Activated CD8-positive, alpha-beta memory T cell treated with anti-CD3 and anti-CD28 coated beads, Interleukin-2, amount 50 U/mL, for 24 hours (primary cell): ENCODE data around the gene PHKG1.
A peak's percentile ranks its signal among the peaks of the same experiment; 100 is the strongest.
"Not testable (repeated sequence)": the region's sequence is repeated elsewhere in the genome, so short reads cannot be mapped to it uniquely, and the experiment has no call there.

ENCODE experiments used
- DNase-seq: peaks from one replicate; pipeline ENCODE4 v3.0.0-alpha.2; 2020; ENCODE audit errors: extremely low read depth

The PHKG1 gene

DNA sequence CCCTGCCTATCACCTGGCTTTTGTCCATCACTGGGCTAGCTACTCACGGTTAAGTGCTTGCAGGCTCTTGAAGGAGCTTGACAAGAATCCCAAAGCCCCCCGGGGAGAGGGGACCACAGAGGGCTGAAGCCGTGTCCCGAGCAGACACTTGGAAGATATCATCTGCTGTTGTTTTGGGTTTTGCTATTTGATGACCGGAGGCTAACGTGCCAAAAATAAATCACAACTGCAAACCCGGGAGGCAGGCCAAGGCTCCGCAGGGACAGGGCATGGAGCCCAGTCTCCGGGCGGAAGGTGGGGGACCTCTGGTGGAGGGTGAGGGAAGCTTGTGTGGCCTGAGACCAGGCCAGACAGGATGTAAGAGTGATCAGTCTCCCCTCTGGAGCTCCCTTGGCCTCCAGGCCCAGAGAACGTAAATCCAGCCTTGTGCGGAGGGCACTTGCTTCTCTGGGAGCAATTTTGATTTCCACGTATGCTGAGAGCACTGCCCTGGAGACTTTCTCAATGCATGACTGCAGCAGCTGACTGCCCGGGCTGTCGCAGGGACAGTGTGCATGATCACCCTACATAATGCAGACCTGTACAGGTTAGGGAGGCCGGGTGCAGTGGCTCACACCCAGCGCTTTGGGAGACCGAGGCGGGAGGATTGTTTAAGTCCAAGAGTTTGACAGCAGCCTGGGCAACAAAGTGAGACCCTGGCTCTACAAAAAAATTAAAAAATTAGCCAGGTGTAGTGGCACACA, at the start of gene PHKG1:
Gene PHKG1 (minus strand): TSS at position 164 of the 743 bp plus-strand sequence. CDS start 4,011 bp downstream, outside the sequence.
- DNase-seq, result no peak

DNA sequence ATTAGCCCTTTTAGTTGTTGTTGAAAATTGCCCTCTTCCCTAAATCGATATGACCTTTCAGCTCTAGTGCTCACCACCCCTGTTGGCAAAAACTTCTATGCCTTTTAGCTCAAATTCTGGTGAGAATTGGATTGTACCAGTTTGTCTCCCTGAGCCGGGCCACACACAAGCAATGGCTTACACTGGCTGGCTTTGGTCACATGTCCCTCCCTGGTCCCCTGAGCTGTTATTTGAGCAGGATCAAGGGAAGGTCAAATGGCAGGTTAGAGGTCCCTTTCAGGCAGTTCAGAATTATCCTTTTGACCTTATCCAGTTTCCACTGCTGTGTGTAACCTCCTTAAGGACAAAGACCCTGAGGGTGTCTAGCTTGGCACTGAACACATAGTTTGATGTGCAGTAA, 38.3 kb upstream of the PHKG1 start:
- not testable (repeated sequence) for DNase-seq

DNA sequence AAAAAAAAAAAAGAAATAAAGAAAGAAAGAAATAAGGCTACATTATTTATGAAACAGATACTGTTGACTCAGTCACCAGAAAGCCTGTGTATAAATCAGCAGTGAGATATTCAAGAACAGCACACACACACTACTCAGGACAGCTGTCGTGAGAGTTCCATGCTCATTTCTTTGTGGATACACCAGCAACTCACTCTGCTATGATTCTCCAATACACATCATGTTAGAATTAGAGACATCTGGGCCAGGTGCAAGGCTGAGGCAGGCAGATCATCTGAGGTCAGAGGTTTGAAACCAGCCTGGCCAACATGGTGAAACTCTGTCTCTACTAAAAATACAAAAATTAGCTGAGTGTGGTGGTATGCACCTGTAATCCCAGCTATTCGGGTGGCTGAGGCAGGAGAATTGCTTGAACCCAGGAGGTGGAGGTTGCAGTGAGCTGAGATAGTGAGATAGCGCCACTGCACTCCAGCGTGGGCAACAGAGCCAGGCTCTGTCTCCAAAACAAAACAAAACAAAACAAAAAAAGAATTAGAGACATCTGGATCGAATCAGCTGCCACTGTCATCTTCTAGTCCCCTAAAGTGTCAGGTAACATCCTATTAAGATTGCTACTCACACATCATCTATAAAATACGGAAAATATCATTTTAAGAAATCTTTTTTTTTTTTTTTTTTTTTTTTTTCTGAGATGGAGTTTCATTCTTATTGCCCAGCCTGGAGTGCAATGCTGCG, 34.7 kb upstream of the PHKG1 start:
- DNase-seq, result no peak

DNA sequence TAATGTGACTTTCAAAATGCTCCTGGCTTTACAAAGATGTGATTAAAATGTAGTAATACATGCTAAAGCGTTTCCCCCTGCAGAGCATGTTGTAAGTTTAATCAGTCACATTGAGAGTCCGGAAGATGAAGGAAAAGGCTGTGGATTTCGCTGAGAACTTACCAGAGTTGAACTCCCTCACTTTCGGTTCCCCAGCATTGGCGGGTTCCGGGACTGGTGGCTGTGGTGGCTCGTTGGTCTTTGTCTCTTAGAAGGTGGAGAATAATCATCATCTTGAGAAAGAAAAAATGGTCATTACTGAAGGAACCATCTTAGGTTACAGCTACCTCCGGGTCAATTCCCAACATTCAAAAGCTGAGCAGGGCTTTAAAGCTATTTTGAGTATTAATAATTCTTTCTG, 33.1 kb upstream of the PHKG1 start:
- no peak for DNase-seq

DNA sequence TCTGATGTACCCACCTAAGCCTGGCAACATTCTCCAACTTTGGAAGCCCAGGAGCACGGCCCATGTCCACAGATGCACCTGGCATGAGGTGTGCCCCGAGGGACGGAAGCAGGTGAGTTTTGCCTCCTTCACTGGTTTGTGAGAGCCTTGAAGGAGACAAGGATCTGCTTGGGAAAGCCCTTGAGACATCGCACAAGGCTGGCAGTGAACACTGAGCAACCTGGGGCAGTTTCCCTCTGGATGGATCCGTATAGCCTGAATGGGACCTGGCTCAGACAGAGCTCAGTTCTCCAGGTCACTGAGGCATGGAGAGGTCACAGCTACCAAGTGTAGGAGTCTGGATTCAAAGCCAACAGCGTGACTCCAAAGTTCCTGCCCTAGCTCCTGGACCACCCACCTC, 32.2 kb upstream of the PHKG1 start:
- no peak for DNase-seq

DNA sequence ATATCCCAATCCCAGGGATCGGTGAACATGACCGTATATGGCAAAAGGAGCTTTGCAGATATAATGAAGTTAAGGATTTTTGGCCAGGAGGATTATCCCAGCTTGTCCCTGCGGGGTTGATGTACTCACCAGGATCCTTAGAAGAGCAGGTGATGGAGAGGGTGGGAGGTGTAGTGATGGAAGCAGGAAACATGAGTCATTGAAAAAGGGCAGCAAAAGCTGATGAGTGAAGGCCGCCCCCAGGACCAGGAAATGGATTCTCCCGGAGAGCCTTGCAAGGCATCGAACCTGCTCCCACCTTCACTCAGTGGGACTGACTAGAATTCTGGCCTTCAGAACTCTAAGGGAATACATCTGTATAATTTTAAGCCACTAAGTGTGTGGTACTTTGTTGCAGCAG, 28.7 kb upstream of the PHKG1 start:
- DNase-seq, result no peak

DNA sequence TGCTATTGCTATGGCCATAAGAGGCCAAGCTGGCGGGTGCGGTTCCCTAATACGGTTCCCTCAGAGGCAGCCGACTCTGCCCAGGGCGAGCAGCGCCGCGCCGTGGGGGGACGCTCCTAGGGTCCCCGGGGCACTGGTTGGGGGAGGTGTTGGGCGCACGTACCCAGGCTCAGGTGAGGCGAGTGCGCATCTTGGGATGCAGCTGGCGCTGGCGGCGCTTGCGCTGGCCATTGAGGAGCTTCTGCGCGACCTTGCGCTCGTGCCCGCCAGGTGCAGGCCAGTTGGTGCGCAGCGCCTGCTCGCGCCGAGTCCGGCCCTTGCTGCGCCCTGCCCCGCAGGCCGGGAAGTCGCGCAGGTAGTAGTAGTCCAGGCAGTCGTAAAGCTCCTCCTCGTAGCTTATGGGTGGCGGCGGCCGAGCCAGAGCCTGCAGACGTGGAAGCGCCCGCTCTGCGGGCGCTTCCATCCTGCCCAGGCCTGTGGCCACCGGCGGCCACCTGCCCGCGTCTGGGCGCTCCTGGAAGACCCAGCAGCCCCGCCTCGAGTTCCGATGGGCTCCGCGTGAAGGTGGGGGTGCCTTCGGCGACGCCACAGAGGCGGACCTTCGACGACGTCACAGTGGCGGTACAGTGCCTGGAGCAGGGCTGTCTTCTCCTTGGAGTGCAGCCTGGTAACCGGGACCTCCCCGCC, 23.2 kb upstream of the PHKG1 start, which contains the start of gene NUPR2:
Gene NUPR2 (minus strand): TSS at position 566 of the 687 bp plus-strand sequence. CDS start 103 bp downstream, at position 463.
- no peak for DNase-seq

DNA sequence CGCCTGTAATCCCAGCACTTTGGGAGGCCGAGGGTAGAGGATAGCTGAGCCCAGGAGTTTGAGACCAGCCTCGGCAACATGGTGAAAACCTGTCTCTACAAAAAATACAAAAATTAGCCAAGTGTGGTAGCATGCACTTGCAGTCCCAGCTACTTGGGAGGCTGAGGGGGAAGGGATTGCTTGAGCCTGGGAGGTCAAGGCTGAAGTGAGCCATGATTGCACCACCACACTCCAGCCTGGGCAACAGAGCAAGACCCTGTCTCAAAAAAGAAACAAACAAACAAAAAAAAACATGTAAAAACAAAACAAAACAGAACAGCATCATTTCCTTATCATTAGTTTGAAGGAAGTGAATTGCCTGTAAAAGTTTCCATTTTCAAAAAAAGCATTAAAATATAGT, 19.5 kb upstream of the PHKG1 start:
- DNase-seq, result not testable (repeated sequence)

DNA sequence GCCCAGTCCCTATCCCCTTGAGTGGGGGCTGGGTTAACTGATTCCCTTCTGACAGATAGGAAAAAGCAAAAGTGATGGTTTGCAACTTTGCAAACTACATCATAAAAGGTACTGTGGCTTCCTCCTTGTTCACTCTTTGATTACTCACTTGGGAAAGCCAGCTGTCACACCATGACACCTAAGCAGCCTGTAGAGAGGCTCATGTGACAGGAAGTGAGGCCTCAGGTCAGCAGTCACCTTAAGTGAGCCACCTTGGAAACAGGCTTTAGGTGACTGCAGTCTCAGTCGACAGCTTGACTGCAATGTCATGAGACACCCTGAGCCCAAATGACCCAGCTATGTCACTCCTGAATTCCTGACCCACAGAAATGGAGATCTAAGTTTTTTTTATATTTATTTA, 17.9 kb upstream of the PHKG1 start:
- no peak for DNase-seq

DNA sequence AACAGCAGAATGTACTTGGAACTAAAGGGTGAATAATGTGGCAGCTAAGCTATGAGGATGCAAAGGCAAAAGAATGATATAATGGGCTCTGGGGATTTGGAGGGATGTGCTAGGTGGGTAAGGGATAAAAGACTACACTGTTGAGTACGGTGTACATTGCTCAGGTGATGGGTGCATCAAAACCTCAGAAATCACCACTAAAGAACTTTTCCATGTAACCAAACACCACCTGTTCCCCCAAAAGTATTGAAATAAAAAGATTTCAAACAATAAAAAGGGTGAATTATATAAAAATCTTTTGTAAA, 15.2 kb upstream of the PHKG1 start:
- DNase-seq, result no peak

DNA sequence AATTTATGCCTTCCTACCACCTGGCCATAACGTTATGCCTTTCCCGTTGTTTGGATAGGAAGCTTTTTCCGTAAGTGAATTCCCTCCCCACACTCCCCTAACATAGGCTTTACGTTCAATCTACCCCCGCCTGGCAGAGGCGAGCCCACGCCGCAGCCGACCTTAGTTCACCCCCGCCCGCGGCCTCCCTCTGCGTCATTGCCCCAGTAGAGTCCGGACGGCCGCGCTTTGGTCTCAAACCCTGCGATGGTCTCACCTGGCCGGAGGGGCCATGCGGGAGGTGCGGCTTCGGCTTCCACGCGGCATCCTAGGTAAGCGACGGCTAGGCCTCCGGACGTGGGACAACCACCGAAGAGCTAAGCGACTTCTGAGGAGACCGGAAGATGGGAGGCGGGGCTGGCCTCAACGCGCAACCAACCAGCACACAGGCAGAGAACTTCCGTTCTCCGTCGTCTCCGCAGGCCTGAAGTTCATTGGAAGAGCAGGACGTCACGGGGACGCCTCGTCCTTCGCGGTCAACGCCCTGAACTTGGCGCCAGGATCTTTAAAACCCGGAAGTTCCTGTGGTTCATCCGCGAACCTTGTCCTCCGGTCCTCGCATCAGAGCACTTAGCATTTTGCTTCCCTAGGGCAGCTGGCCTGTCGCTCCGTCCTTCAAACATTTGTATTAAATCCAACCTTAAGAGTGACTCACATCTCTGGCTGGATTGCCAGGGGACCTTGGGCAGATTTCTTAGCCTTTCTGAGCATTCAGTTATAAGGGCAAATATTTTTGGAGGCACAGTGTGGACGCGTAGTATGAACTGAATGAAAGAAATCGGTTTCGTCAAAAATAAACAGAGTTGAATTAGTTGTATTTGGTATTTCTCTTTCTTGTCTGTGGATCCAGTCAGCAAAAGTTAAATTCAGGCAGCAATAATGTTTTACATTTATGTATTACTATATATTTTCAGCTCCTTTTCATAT, 13.6 kb upstream of the PHKG1 start, which contains the start of gene CHCHD2:
Gene CHCHD2 (minus strand): TSS at position 369 of the 966 bp plus-strand sequence. CDS start 63 bp downstream, at position 306.
- peak; percentile 84 for DNase-seq

DNA sequence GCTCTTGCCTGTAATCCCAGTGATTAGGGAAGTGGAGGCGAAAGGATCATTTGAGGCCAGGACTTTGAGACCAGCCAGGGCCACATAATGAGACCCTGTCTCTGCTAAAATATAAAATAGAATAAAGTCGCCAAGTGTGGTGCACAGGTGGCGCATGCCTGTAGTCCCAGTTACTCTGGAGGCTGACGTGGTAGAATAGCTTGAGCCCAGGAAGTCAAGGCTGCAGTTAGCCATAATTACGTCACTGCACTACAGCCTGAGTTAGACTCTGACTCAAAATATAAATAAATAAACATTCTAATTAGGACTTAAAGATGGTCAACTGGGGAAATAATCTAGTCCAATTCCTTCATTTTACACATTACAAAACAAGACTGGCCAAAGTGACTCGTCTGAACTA, 12.8 kb upstream of the PHKG1 start:
- no peak for DNase-seq

DNA sequence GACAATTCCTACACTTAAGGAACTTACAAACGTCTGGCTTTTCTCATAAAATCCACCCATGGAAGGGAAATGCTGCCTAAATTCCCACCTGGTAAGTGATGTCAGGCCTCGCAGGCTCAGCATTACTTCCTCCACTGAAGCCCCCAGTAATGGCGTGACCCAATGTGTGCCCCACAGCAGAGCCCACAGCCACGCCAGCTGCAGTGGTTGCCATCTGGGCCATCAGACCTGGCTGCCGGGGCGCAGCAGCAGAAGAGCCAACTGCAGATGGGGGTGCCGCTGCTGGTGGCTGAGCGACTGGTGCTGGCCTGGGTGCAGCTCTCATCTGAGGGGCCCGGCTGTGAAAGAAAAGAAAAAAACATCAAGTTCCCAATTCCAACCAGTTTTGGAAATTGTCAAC, 11.4 kb upstream of the PHKG1 start:
- not testable (repeated sequence) for DNase-seq

DNA sequence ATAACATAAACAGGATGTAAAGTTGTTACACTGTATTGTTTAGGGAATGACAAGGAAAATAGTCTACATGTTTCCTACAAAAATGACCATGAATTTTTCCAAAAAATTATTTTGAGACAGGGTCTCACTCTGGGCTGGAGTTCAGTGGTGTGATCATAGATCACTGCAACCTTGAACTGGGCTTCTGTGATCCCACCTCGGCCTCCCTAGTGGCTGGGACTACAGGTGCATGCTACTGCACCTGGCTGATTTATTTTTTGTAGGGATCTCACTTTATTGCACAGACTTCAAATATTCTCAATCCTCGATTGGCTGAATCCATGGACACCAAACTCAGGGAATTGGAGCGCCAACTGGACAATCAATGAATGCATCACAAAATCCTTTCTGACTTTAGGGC, 6.9 kb upstream of the PHKG1 start:
- DNase-seq, result no peak

DNA sequence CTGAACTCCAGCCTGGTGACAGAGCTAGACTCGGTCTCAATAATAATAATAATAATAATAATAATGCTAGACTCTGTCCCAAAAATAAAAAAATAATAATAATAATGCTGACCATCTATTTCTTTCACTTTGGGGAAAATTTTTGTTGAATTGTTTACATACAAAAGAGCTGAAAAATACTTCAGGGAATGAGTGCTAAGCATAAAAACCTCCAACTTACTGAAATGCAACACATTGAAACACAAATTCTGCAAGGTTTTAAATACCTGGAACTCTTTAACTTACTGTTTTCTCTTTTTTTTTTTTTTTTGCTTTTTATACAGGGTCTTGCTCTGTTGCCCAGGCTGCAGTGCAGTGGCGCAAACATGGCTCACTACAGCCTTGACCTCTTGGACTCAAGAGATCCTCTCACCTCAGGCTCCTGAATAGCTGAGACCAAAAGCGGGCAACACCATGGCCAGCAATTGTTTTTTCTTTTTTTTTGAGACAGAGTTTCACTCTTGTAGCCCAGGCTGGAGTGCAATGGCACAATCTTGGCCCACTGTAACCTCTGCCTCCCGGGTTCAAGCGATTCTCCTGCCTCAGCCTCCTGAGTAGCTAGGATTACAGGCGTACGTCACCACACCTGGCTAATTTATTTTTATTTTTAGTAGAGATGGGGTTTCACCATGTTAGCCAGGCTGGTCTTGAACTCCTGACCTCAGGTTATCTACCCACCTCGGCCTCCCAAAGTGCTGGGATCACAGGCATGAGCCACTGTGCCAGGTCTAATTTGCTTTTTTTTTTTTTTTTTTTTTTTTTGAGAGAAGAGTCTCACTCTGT, 5.6 kb upstream of the PHKG1 start:
- not testable (repeated sequence) for DNase-seq

DNA sequence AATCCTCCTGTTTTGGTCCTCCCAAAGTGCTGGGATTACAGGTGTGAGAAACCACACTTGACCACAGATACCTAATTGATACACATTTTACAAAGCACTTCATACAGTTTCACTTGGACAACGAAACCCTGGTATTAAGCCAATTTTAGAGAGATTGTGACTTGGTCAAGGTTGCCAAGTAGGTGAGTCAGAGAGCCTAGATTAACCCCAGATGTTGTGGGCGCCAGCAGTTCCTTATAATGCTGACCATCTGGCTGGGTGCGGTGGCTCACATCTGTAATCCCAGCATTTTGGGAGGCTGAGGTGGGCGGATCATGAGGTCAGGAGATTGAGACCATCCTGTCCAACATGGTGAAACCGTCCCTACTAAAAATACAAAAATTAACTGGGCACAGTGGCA, 4.9 kb upstream of the PHKG1 start:
- no peak for DNase-seq

DNA sequence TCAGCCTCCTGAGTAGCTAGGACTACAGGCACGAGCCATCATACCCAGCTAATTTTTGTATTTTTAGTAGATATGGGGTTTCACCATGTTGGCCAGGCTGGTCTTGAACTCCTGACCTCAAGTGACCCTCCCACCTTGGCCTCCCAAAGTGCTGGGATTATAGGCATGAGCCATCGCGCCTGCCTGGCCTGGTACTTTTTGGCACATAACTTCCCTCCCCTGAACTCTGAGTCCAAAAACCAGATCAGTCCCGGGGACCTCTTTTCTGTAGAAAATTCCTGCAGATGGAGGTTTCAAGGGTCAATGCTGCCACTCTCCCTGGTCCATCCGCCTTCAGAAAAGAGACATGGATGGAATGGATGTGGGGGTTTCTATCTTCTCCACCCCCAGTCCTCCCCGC, 364 bp downstream of the PHKG1 start:
- DNase-seq, result not testable (repeated sequence)

DNA sequence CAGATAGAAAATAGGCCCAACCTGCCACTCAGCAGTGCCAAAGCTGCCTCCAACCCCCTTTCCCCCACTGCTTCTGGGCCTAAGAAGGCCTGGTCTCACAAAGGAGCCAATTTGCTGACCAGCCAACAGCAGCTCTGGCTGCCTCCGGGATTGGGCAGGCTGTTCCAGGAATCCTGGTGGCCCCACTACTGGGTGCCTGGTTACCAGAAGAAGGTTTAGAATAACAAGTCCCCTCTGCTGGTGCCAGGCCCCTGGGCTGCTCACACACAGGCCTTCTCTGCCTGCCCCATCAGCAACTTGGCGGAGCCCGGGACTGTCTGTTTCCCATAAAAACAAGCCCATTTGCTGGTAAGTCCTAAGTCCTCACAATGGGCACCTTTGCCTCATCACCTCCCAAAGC, 1.2 kb downstream of the PHKG1 start:
- no peak for DNase-seq

DNA sequence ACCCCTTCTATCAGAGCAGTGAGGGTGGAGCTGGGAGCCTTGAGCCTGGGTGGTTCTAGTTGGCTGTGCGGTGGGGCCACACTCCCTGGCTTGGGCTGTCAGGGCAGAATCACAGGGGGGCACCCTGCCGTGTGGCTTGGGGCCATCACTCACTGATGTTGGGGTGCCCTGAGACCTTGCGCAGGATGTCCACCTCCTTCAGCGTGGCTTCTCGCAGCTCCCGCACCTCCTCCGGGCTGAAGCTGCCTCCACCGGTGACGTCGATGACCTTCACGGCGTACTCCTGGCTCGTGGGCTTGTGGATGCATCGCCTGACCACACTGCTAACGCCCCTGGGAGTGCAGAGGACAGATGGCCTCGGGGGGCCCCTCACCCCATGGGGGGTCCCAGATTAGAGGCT, 5.3 kb downstream of the PHKG1 start:
- no peak for DNase-seq

DNA sequence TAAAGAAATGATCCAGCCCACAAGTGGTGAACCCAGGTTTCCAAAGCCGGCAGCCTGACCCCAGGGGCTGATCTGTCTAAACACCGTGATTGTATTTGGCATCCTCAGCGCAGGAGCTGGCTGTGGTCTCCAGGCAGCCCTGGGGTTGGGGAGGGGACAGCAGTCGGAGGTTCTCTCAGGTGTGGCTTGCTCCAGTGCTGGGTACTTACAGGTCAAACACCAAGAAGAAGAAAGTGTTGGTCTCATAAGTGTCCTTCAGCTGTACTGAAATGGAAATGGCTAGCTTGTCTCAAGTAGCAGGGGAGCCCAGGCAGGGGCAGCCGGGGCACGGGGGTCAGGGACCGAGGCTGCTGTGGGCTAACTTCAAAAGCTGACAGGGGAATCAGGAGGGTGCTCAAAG, 6.0 kb downstream of the PHKG1 start:
- no peak for DNase-seq
